ENCODE data around the gene NUAK2. TPM values are rescaled to one million over a fixed set of nuclear protein-coding genes. Genes with fewer than 3 reads are reported as not detected.

Gene NUAK2
- total and polyA plus RNA-seq, 4 donors = 1.3 to 2.8 (median 1.6) TPM

DNA sequence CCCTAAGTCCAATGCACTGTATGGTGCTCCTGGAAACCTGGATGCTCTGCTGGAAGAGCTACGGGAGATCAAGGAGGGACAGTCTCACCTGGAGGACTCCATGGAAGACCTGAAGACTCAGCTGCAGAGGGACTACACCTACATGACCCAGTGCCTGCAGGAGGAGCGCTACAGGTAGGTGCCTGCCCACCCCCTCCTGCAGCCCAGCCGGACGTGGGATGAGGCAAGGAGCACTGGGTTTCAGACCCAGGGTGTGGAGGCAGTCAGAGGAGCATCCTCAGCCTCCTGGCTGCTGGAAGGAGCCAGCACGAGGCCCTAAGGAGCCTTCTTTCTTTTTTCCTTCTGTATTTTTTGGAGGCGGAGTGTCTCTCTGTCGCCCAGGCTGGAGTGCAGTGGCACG, 51.8 kb downstream of the NUAK2 start:
- H3K4me1 ChIP-seq (ENCODE audit: control insufficient read depth, insufficient read depth, low read length) = peaks cover 20% of the 10 kb centered on the region
- no peaks in the 10 kb centered on the region for H3K27me3 ChIP-seq (ENCODE audit: control insufficient read depth, insufficient read depth, low read length)
- no peaks in the 10 kb centered on the region for H3K9me3 ChIP-seq (ENCODE audit: control insufficient read depth, insufficient read depth, low read length)
- no peak for DNase-seq (ENCODE audit: low read depth in 4 of 6, low spot score in 6 of 6)
- no peak overlapping the region for H3K4me3 ChIP-seq (ENCODE audit: low read depth, low read length)
- no peak overlapping the region for H3K27ac ChIP-seq (ENCODE audit: low read depth, low read length)
- 97% methylated on average over 8 of the region's 8 CpGs for WGBS (ENCODE audit: insufficient coverage)
- peaks cover 59% of the 10 kb centered on the region for H3K36me3 ChIP-seq (ENCODE audit: control insufficient read depth, insufficient read depth, low read length)

DNA sequence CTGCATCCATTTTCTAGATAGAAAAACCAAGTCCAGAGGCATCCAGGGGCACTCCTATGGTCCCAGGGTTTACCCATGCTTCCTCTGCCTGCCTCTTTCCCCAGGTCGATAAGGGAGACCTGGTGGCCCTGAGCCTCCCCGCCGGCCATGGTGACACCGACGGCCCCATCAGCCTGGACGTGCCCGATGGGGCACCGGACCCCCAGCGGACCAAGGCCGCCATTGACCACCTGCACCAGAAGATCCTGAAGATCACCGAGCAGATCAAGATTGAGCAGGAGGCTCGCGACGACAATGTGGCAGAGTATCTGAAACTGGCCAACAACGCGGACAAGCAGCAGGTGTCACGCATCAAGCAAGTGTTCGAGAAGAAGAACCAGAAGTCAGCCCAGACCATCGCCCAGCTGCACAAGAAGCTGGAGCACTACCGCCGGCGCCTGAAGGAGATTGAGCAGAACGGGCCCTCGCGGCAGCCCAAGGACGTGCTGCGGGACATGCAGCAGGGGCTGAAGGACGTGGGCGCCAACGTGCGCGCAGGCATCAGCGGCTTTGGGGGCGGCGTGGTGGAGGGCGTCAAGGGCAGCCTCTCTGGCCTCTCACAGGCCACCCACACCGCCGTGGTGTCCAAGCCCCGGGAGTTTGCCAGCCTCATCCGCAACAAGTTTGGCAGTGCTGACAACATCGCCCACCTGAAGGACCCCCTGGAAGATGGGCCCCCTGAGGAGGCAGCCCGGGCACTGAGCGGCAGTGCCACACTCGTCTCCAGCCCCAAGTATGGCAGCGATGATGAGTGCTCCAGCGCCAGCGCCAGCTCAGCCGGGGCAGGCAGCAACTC, 52.5 kb downstream of the NUAK2 start:
- Histone ChIP-seq H3K4me3 (ENCODE audit: low read depth, low read length) (no peak overlapping the region), H3K9me3 (ENCODE audit: control insufficient read depth, insufficient read depth, low read length) (no peaks in the 10 kb centered on the region), H3K27ac (ENCODE audit: low read depth, low read length) (no peak overlapping the region), H3K36me3 (ENCODE audit: control insufficient read depth, insufficient read depth, low read length) (peaks cover 56% of the 10 kb centered on the region), H3K27me3 (ENCODE audit: control insufficient read depth, insufficient read depth, low read length) (no peaks in the 10 kb centered on the region), H3K4me1 (ENCODE audit: control insufficient read depth, insufficient read depth, low read length) (peaks cover 16% of the 10 kb centered on the region)
- 94% methylated on average over 48 of the region's 48 CpGs for WGBS (ENCODE audit: insufficient coverage)
- no peak for DNase-seq (ENCODE audit: low read depth in 4 of 6, low spot score in 6 of 6)

DNA sequence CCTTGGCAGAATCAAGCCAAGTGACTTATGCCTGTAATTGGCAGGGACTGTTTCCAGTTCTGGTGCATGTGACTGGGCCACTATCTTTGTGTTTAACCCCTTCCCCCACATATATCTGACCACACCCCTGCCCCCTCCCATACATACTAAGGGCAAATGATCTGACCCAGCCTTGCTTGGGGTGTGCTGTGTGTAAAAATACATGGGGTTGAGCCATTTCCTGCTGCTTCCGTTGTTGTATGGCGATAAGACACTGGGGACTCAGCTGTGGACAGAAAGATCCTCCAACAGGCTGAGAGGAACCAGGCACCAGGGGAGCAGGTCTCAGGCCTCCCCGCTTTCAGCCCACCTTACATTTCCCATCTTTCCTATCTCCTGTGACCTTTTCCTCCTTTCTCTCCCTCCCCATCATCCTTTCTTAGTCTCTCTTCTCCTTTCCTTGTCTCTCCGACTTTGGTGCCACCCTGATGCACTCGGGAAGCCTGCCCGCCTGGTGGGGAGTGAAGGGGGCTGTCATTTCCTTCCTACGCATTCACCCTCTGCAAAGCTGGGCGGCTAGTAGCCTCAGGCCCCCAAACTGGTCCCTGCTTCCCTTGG, 54.1 kb downstream of the NUAK2 start:
- 94% methylated on average over 4 of the region's 8 CpGs for WGBS (ENCODE audit: insufficient coverage)
- DNase-seq (ENCODE audit: low read depth in 4 of 6, low spot score in 6 of 6) = no peak

DNA sequence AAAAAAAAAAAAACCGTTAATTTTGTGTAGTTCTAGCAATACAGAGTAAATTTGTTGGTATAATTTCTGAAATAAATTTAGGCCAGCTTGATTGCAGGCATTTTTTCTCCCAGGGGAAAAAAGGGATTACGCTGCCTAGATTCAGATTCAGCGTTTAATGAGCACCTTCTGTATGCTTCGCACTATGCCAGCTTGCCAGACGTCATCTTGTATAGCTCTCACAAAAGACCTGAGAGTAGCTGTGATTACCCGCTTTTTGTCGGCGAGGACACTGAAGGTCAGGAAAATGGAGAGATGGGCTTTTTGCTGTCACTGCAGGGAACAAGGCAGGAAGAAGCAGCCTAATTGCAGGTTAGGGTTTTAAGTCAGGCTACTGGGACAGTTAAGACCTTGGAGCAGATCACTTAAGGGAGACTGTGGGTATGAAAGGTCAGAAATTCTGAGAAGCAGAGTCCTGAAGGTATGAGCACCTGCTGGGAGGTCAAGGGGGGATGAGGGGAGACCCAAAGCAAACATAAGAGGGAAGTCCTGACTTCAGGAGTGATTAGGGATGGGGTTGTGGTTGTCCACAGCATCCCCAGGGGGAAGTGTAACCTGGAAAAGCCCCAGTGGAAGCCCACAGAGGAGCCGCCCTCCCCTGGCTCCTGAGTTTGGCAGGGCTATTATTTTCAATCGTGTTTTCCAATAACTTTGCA, 54.8 kb downstream of the NUAK2 start:
- 74% methylated on average over 9 of the region's 10 CpGs for WGBS (ENCODE audit: insufficient coverage)
- Histone ChIP-seq H3K9me3 (ENCODE audit: control insufficient read depth, insufficient read depth, low read length) (no peaks in the 10 kb centered on the region), H3K36me3 (ENCODE audit: control insufficient read depth, insufficient read depth, low read length) (peaks cover 42% of the 10 kb centered on the region), H3K4me1 (ENCODE audit: control insufficient read depth, insufficient read depth, low read length) (peaks cover 16% of the 10 kb centered on the region), H3K4me3 (ENCODE audit: low read depth, low read length) (no peak overlapping the region), H3K27ac (ENCODE audit: low read depth, low read length) (no peak overlapping the region), H3K27me3 (ENCODE audit: control insufficient read depth, insufficient read depth, low read length) (no peaks in the 10 kb centered on the region)
- DNase-seq (ENCODE audit: low read depth in 4 of 6, low spot score in 6 of 6) = no peak

More for the DNA sequence above, 54.1 kb downstream of the NUAK2 start:
- Histone ChIP-seq H3K27ac (ENCODE audit: low read depth, low read length) (no peak overlapping the region), H3K36me3 (ENCODE audit: control insufficient read depth, insufficient read depth, low read length) (peaks cover 46% of the 10 kb centered on the region), H3K4me3 (ENCODE audit: low read depth, low read length) (no peak overlapping the region), H3K9me3 (ENCODE audit: control insufficient read depth, insufficient read depth, low read length) (no peaks in the 10 kb centered on the region), H3K27me3 (ENCODE audit: control insufficient read depth, insufficient read depth, low read length) (no peaks in the 10 kb centered on the region), H3K4me1 (ENCODE audit: control insufficient read depth, insufficient read depth, low read length) (peaks cover 14% of the 10 kb centered on the region)

DNA sequence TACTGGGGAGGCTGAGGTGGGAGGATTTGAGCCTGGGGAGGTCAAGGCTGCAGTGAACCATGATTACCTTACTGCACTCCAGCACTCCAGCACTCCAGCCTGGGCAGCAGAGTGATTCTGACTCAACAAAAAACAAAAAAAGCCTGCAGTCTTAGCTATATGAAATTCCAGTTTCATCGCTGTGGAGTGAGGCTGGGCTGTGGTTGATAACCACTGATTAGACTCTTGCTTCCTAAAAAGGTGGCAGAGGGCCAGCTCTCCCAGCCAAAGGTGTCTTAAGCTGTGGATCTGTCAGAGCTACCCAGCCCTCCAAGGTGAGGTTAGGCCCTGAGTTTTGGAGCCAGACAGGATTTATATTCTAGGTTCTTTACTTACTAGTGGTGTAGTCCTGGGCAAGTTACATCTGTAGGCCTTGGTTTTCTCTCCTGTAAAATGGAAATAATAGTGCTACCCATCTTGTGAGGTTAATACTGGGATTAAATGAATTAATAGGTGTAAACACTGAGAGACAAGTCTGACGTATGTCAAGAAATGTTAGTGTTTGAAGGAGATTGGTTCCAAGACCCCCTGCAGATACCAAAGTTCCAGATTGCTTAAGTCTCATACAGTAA, 57.9 kb downstream of the NUAK2 start:
- no peak for DNase-seq (ENCODE audit: low read depth in 4 of 6, low spot score in 6 of 6)
- H3K9me3 ChIP-seq (ENCODE audit: control insufficient read depth, insufficient read depth, low read length) = no peaks in the 10 kb centered on the region
- H3K27ac ChIP-seq (ENCODE audit: low read depth, low read length) = no peak overlapping the region
- no peaks in the 10 kb centered on the region for H3K27me3 ChIP-seq (ENCODE audit: control insufficient read depth, insufficient read depth, low read length)
- peaks cover 12% of the 10 kb centered on the region for H3K36me3 ChIP-seq (ENCODE audit: control insufficient read depth, insufficient read depth, low read length)
- H3K4me3 ChIP-seq (ENCODE audit: low read depth, low read length) = no peak overlapping the region
- peaks cover 25% of the 10 kb centered on the region for H3K4me1 ChIP-seq (ENCODE audit: control insufficient read depth, insufficient read depth, low read length)
- 100% methylated on average over 1 of the region's 2 CpGs for WGBS (ENCODE audit: insufficient coverage)

DNA sequence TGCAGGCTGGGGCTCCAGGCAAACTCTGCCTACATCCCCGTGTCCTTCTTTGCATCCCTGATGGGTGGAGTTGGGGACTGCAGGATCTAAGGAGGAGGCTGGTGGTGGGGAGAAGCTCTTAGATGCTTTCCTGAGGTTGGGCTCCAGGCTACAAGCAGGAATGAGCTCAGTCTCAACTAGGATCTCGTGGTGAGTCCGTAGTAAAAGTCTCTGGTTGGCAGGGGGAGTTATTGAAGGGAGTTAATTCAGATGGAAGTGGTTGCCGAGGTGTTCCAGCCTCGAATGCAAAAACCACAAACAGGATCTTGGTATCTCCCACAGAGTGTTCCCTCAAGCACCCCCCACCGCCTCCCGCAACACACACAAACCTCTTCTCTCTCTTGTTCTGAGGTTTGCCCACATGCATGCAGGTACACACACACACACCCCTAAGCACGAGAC, 58.8 kb downstream of the NUAK2 start:
- DNase-seq (ENCODE audit: low read depth in 4 of 6, low spot score in 6 of 6) = no peak

DNA sequence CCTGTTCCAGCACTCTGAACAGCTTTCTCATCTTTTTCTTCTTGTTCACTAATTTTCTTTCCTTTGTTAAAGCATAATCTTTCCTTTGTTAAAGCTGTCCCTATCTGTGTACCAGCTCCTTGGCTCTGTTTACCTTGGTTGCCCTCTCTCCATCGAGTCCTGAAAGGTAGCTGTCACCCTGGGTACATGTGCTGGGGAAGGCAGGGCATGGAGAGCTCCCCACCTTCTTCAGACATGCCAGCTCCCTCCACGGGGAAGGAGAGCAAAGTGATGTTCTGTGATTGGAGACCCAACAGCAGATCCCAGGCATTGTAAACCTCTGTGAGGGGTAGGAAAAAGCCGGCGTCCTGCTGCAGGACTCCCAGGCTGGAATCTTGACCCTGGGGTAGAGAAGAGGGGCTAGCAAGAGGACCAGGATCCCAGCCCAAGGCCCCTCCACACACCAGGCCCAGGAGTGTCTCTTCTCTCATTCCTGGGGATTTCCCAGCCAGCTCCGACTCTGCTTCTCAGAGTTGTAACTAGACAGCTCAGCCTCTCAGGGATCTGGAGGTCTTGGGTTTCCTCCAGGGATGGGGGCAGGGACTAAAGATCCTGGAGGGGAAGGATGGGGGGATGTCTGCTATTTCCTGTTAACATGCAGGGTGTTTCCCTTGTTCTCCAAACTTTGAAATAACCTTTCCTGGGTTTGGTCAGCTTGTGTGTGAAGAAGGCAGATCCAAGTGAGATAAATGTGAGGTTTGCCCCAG, 59.4 kb downstream of the NUAK2 start:
- Histone ChIP-seq H3K27ac (ENCODE audit: low read depth, low read length) (peak overlapping the region; percentile 25), H3K36me3 (ENCODE audit: control insufficient read depth, insufficient read depth, low read length) (peaks cover 8% of the 10 kb centered on the region), H3K27me3 (ENCODE audit: control insufficient read depth, insufficient read depth, low read length) (no peaks in the 10 kb centered on the region), H3K4me3 (ENCODE audit: low read depth, low read length) (no peak overlapping the region), H3K9me3 (ENCODE audit: control insufficient read depth, insufficient read depth, low read length) (no peaks in the 10 kb centered on the region), H3K4me1 (ENCODE audit: control insufficient read depth, insufficient read depth, low read length) (peaks cover 32% of the 10 kb centered on the region)
- WGBS (ENCODE audit: insufficient coverage) = 47% methylated on average over 3 of the region's 5 CpGs
- no peak for DNase-seq (ENCODE audit: low read depth in 4 of 6, low spot score in 6 of 6)

More for the DNA sequence above, 58.8 kb downstream of the NUAK2 start:
- WGBS (ENCODE audit: insufficient coverage) = 33% methylated on average over 6 of the region's 8 CpGs
- Histone ChIP-seq H3K9me3 (ENCODE audit: control insufficient read depth, insufficient read depth, low read length) (no peaks in the 10 kb centered on the region), H3K36me3 (ENCODE audit: control insufficient read depth, insufficient read depth, low read length) (peaks cover 9% of the 10 kb centered on the region), H3K4me1 (ENCODE audit: control insufficient read depth, insufficient read depth, low read length) (peaks cover 29% of the 10 kb centered on the region), H3K27me3 (ENCODE audit: control insufficient read depth, insufficient read depth, low read length) (no peaks in the 10 kb centered on the region), H3K4me3 (ENCODE audit: low read depth, low read length) (no peak overlapping the region), H3K27ac (ENCODE audit: low read depth, low read length) (no peak overlapping the region)

DNA sequence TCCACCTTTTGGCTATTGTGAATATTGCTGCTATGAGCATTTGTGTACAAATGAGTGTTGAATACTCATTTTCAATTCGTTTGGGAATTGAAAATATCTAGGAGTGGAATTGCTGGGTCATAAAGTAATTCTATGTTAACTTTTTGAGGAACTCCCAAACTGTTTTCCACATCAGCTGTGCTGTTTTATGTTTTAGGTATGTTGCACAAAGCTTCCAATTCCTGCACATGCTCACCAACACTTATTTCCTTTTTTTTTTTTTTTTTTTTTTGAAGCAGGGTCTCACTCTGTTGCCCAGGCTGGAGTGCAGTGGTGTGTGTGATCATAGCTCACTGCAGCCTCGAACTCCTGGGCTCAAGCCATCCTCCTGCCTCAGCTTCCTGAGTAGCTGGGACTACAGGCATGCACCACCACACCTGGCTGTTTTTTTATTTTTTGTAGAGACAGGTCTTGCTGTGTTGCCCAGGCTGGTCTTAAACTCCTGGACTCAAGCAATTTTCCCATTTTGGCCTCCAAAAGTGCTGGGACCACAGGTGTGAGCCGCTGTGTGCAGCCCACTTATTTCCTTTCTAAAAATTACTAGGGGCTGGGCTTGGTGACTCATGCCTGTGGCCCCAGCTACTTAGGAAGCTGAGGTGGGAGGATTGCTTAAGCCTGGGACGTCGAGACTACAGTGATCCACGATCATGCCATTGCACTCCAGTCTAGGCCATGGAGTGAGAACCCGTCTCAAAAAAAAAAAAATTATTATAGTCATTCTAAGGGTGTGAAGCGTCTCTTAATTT, 60.4 kb downstream of the NUAK2 start:
- Histone ChIP-seq H3K4me3 (ENCODE audit: low read depth, low read length) (no peak overlapping the region), H3K4me1 (ENCODE audit: control insufficient read depth, insufficient read depth, low read length) (peaks cover 37% of the 10 kb centered on the region), H3K27me3 (ENCODE audit: control insufficient read depth, insufficient read depth, low read length) (no peaks in the 10 kb centered on the region), H3K36me3 (ENCODE audit: control insufficient read depth, insufficient read depth, low read length) (peaks cover 11% of the 10 kb centered on the region), H3K27ac (ENCODE audit: low read depth, low read length) (no peak overlapping the region), H3K9me3 (ENCODE audit: control insufficient read depth, insufficient read depth, low read length) (no peaks in the 10 kb centered on the region)
- DNase-seq (ENCODE audit: low read depth in 4 of 6, low spot score in 6 of 6) = no peak
- 66% methylated on average over 4 of the region's 8 CpGs for WGBS (ENCODE audit: insufficient coverage)

Measured in spinal cord (tissue), 10 donors.